Karpas-422 (cell line): ENCODE results near the gene SLC6A3. TPM values are rescaled to one million over a fixed set of nuclear protein-coding genes. Genes with fewer than 3 reads are reported as not detected.
"Not testable (repeated sequence)": the region's sequence is repeated elsewhere in the genome, so short reads cannot be mapped to it uniquely, and the experiment has no call there.

Source experiments
- DNase-seq: peaks from one replicate; pipeline ENCODE4 v3.0.0-alpha.2; 2015
- H2AFZ ChIP-seq: fragments of 200-600 bp; sonication (generic); 2 replicates; pipeline ENCODE4 v1.6.1; 2014; ENCODE audit warnings: antibody characterized with exemption, low read length, mixed read lengths
- H3K27ac ChIP-seq: fragments of 200-600 bp; sonication (generic); 2 replicates; pipeline ENCODE4 v1.5.1; 2014; ENCODE audit warnings: mild to moderate bottlenecking, low read length, moderate library complexity
- H3K27me3 ChIP-seq: fragments of 200-600 bp; sonication (generic); 2 replicates; pipeline ENCODE4 v1.6.1; 2014; ENCODE audit warnings: low read length, mixed read lengths
- H3K36me3 ChIP-seq: fragments of 200-600 bp; sonication (generic); 2 replicates; pipeline ENCODE4 v1.6.1; 2014; ENCODE audit warnings: low read length, mixed read lengths; ENCODE audit not compliant: insufficient read depth
- H3K4me1 ChIP-seq: fragments of 200-600 bp; sonication (generic); 2 replicates; pipeline ENCODE4 v1.6.1; 2014; ENCODE audit warnings: mild to moderate bottlenecking, low read length, mixed read lengths
- H3K4me2 ChIP-seq: fragments of 200-600 bp; sonication (generic); 2 replicates; pipeline ENCODE4 v1.6.1; 2014; ENCODE audit warnings: low read length, low read depth, mild to moderate bottlenecking; ENCODE audit not compliant: poor library complexity, severe bottlenecking
- H3K4me3 ChIP-seq: fragments of 200-600 bp; sonication (generic); 2 replicates; pipeline ENCODE4 v1.5.1; 2014; ENCODE audit warnings: mild to moderate bottlenecking, antibody characterized with exemption, low read length, mixed read lengths
- H3K79me2 ChIP-seq: fragments of 200-600 bp; sonication (generic); 2 replicates; pipeline ENCODE4 v1.6.1; 2014; ENCODE audit warnings: mild to moderate bottlenecking, low read length, mixed read lengths
- H3K9ac ChIP-seq: fragments of 200-600 bp; sonication (generic); 2 replicates; pipeline ENCODE4 v1.6.0; 2014; ENCODE audit warnings: low read length
- H3K9me2 ChIP-seq: fragments of 200-600 bp; sonication (generic), shearing (Covaris generic); replicated peaks from 2 replicates; pipeline ENCODE4 v1.6.0; 2014; ENCODE audit warnings: mild to moderate bottlenecking, low read length, moderate library complexity; ENCODE audit not compliant: insufficient read depth
- H3K9me3 ChIP-seq: fragments of 300-700, 200-600 bp; sonication (generic); 2 replicates; pipeline ENCODE4 v1.6.1; 2014; ENCODE audit warnings: low read length, mixed read lengths
- H4K20me1 ChIP-seq: fragments of 200-600 bp; sonication (generic); 2 replicates; pipeline ENCODE4 v1.6.1; 2014; ENCODE audit warnings: mild to moderate bottlenecking, antibody characterized with exemption, low read length, low read depth; ENCODE audit not compliant: insufficient read depth
- total RNA-seq: library from RNA; depleted of rRNA; stranded (reverse); fragments of >200 nt; shearing (Covaris generic); gene quantifications from 2 replicates; pipeline ENCODE4 v1.2.3, GENCODE V29; 2014; ENCODE audit warnings: low replicate concordance

Gene SLC6A3
- total RNA-seq, 1 experiment from 2014 or later, result not detected

DNA sequence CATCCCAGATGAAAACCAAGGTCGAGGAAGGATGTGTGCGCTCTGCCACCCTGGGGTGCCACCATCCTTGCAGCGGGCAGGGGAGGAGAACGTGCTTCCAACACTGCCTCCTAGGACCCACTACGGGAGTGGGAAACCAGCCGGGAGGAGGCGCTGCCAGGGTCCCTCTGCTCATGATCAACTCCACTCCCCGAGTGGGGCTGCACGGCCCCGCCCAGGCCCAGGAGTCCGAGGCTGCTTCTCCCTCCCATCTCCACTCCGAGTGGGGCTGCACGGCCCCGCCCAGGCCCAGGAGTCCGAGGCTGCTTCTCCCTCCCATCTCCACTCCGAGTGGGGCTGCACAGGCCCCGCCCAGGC is 30.3 kb upstream of the SLC6A3 start:
- not testable (repeated sequence) for H3K27ac ChIP-seq, H3K9me3 ChIP-seq, H3K4me3 ChIP-seq, H3K9me2 ChIP-seq, H3K4me2 ChIP-seq, H3K27me3 ChIP-seq, H3K79me2 ChIP-seq, H4K20me1 ChIP-seq, DNase-seq, H3K9ac ChIP-seq, H3K4me1 ChIP-seq, H2AFZ ChIP-seq
- peaks cover 26% of the 10 kb centered on the region; the same call in 1 of the 2 replicates for H3K36me3 ChIP-seq

DNA sequence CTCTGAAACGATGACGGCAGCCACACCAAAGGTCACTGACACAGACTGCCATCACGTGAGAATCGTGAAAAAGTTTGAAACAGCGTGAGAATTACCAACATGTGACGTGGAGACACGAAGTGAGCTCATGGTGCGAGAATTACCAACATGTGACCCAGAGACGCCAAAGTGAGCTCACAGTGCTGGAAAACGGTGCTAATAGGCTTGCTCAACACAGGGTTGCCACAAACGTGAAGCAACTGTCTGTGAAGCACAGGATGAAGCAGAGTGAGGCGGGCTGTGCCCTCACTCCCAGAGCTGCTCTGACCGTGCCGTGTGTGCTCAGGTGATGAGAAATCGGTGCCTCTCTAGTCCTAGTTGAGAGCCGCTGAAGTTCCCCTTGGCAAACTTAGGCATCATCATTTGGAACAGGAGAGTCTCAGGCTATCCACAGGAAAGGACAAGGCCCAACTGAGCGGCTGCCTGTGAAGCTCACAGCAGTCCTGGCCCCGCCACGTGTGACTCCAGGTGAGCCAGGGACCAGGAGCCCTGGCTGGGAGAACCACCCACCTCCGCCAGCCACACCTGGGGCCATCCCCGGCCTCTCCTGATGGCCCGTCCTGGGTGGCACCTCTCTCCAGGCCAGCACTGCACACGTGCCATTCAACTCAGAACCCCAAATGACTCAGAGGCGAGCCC is 29.8 kb upstream of the SLC6A3 start:
- DNase-seq, result no peak
- Histone ChIP-seq H3K4me1 (peaks cover 3% of the 10 kb centered on the region; the same call in 1 of the 2 replicates), H3K9ac (no peak overlapping the region), H3K4me2 (no peak overlapping the region), H3K79me2 (no peaks in the 10 kb centered on the region), H3K27ac (no peak overlapping the region), H4K20me1 (peaks cover 2% of the 10 kb centered on the region; the same call in 1 of the 2 replicates), H3K9me2 (no peaks in the 10 kb centered on the region), H3K36me3 (peaks cover 26% of the 10 kb centered on the region), H3K27me3 (no peaks in the 10 kb centered on the region), H2AFZ (no peak overlapping the region), H3K9me3 (no peaks in the 10 kb centered on the region), H3K4me3 (no peak overlapping the region)

DNA sequence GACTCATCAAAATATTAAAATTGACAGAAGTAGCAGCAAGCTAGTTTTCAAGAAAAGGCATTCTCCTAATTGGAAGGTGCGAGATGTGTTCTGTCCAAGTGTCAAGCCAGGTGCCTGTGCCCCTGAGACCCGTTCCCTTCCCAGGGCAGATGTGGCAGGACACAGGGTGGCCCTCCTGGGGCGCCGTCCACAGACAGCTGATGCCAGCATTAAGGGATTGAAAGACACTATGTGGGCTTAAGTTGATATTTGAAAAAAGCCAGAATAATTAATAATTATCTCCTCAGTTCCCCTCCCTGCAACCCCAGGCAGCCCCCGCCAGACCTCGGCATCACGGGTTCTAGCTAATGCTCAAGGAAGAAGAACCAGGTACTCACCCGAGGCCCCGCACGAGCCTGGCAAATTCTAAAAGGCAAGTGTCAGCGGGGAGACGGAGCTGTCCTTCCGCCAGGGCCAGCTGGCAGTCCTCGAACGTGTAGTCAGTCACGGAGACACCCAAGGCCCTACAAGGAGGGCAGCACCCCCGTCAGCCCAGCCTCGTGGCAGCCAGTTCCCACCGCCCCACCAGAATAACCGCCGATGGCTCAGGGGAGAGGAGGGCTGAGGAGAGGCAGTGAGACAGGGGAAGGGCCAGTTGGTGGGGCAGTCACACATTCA is 29.1 kb upstream of the SLC6A3 start:
- Histone ChIP-seq H3K27me3 (no peaks in the 10 kb centered on the region), H3K27ac (no peak overlapping the region), H3K36me3 (peaks cover 24% of the 10 kb centered on the region), H3K4me2 (no peak overlapping the region), H3K79me2 (no peaks in the 10 kb centered on the region), H4K20me1 (no peaks in the 10 kb centered on the region), H3K4me1 (no peaks in the 10 kb centered on the region), H3K4me3 (no peak overlapping the region), H3K9me3 (no peaks in the 10 kb centered on the region), H3K9ac (no peak overlapping the region), H2AFZ (no peak overlapping the region), H3K9me2 (no peaks in the 10 kb centered on the region)
- no peak for DNase-seq

DNA sequence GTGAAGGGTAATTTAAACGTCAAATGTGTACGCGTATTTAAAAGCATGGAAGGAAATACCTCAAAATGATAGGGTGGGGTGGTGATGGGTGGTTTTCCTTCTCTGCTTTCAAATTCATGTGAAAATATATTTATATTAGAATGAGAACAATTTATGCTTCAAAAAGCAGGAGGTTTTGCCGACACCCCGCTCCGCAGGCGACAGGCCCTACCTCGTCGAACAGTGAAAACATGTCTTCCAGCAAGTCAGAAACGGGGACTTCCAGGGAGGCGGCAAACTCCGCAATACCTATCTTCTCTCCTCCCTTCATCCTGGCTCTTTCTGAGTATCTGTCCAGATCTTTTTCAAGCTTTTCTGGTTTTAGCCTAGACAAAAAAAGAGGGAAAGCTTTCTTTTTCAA is 28.5 kb upstream of the SLC6A3 start:
- Histone ChIP-seq H3K9ac (no peak overlapping the region), H4K20me1 (no peaks in the 10 kb centered on the region), H3K27ac (no peak overlapping the region), H2AFZ (no peak overlapping the region), H3K9me2 (no peaks in the 10 kb centered on the region), H3K9me3 (no peaks in the 10 kb centered on the region), H3K36me3 (peaks cover 20% of the 10 kb centered on the region), H3K27me3 (no peaks in the 10 kb centered on the region), H3K4me2 (no peak overlapping the region), H3K4me3 (no peak overlapping the region), H3K79me2 (no peaks in the 10 kb centered on the region), H3K4me1 (no peaks in the 10 kb centered on the region)
- no peak for DNase-seq

DNA sequence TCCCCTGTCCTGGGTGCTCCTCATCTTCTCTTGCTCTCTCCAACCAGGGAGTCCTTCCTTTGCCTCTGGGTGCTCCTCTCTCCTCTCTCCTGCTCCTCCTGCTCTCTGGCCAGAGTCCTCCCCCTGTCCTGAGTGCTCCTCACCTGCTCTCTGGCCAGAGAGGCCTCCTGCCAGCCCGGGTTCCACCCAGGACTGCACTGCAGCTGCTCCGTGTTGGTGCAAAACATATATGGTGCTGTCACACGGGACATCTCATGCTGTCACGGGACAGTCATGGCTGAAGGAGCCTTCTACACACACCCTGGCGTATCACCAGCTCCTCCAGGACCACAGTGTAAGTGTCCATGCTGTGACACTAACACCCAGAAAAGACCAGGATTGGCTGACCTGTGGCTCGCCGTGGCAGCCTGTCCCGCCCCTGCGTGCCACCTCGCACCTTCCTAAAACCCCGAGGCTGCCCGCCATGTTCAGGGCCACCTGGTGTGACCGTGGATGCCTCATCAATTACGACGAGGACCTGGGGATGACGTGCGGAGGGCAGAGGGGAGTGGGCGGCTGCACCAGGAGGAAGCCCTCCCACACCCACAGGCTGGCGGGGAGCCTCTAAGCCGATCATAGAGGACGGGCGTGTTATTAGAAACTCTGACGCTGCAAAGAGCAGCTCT is 27.9 kb upstream of the SLC6A3 start:
- Histone ChIP-seq H3K4me3 (no peak overlapping the region), H3K9me2 (no peaks in the 10 kb centered on the region), H3K27me3 (no peaks in the 10 kb centered on the region), H3K4me1 (no peaks in the 10 kb centered on the region), H3K36me3 (peaks cover 20% of the 10 kb centered on the region), H2AFZ (no peak overlapping the region), H3K9ac (no peak overlapping the region), H4K20me1 (no peaks in the 10 kb centered on the region), H3K9me3 (no peaks in the 10 kb centered on the region), H3K4me2 (no peak overlapping the region), H3K79me2 (no peaks in the 10 kb centered on the region), H3K27ac (no peak overlapping the region)
- DNase-seq, result no peak

DNA sequence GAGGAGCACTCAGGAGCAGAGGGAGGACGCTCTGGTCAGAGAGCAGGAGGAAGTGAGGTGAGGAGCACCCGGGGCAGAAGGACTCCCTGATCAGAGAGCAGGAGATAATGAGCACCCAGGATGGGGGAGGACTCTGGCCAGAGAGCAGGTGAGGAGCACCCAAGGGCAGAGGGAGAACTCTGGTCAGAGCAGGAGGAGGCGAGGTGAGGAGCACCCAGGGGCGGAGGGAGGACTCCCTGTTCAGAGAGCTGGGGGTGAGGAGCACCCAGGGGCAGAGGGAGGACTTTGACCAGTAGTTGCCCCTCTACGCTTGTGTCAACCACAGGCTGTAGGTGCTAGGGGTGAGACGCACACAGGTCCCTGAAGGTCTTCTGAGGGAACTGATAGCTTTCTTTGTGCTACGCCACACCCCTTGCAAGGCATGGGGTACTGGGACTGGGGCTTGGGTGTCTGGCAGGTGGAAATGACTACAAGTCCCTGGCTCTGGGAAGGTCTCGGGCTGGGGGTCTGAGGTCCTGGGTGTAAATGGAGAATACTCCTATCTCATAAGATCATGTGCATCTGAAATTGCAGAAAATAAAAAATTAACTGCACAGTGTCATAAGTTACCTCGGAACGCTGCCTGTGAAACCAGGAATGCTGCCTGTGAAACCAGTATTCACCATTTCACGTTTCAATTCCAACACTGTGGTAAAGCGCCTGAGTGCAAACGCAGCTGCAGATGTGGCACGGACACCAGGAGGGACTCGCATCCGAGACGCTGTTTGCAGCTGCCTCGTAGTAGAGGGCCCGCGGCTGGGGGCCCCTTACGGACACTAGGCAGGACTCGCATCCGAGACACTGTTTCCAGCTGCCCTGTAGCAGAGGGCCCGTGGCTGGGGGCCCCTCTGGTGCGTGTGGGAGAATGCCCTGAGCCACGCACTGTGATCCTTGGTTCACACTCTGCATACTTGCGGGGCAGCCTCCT is 27.0 kb upstream of the SLC6A3 start:
- Histone ChIP-seq H3K9me2 (no peaks in the 10 kb centered on the region), H3K4me3 (no peak overlapping the region), H3K9me3 (no peaks in the 10 kb centered on the region), H3K36me3 (peaks cover 18% of the 10 kb centered on the region), H2AFZ (no peak overlapping the region), H4K20me1 (no peaks in the 10 kb centered on the region), H3K27me3 (no peaks in the 10 kb centered on the region), H3K79me2 (no peaks in the 10 kb centered on the region), H3K9ac (no peak overlapping the region), H3K4me2 (no peak overlapping the region), H3K27ac (no peak overlapping the region), H3K4me1 (no peaks in the 10 kb centered on the region)
- no peak for DNase-seq

DNA sequence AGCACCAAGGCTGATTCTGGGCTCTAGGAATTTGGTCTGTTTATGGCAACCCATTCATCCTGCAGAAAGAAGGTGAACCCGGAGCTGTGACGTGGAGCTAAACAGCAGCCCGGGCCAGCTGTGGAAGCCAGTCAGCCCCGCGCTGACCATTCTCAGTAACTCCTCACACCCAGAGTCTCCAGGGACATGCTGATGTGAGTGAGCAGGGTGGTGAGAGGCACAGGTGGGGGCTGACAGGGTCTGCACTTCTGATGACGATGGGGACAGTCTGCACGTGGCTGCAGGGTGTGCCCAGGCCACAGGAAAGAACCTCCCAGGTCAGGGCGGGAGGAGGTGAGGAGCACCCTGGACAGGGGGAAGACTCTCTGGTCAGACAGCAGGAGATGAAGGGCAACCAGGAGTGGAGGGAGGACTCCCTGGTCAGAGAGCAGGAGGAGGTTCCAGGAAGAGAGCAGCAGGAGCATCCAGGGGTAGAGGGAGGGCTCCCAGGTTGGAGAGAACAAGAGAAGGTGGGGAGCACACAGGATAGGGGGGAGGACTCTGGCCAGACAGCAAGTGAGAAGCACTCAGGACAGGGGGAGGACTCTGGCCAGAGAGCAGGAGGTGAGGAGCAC is 26.1 kb upstream of the SLC6A3 start:
- no peak overlapping the region for H3K9ac ChIP-seq
- H3K79me2 ChIP-seq, result no peaks in the 10 kb centered on the region
- H3K4me3 ChIP-seq, result no peak overlapping the region
- peaks cover 18% of the 10 kb centered on the region for H3K36me3 ChIP-seq
- DNase-seq, result no peak
- H3K9me2 ChIP-seq, result no peaks in the 10 kb centered on the region
- H3K9me3 ChIP-seq, result no peaks in the 10 kb centered on the region
- H2AFZ ChIP-seq, result no peak overlapping the region
- H4K20me1 ChIP-seq, result no peaks in the 10 kb centered on the region
- no peaks in the 10 kb centered on the region for H3K27me3 ChIP-seq
- no peak overlapping the region for H3K4me2 ChIP-seq
- H3K27ac ChIP-seq, result no peak overlapping the region
- no peaks in the 10 kb centered on the region for H3K4me1 ChIP-seq
